SKM-1 (cell line): ENCODE data around the gene MYCBPAP.

ENCODE experiments used
- DNase-seq: peaks from one replicate; lab custom pipeline; 2025; ENCODE audit not compliant: unreplicated experiment; lab: John Stamatoyannopoulos, UW

The MYCBPAP gene

GRCh38 chr17:50536683-50537646 is 28.7 kb downstream of the MYCBPAP start:
- peak; percentile 32 for DNase-seq

GRCh38 chr17:50537721-50538548 is 29.7 kb downstream of the MYCBPAP start:
- no peak for DNase-seq

- DNase-seq: no peak
Measured at GRCh38 chr17:50538549-50539410, 30.5 kb downstream of the MYCBPAP start.

GRCh38 chr17:50539762-50540559 is 31.7 kb downstream of the MYCBPAP start:
- DNase-seq: no peak

GRCh38 chr17:50540560-50541401 is 32.5 kb downstream of the MYCBPAP start:
- no peak for DNase-seq

- DNase-seq: no peak
Measured at GRCh38 chr17:50541402-50541715, 33.1 kb downstream of the MYCBPAP start.

GRCh38 chr17:50541716-50542688 is 33.8 kb downstream of the MYCBPAP start:
- DNase-seq: peak; percentile 51

GRCh38 chr17:50542795-50543774 is 34.8 kb downstream of the MYCBPAP start:
- DNase-seq: no peak

GRCh38 chr17:50544516-50544915 is 36.3 kb downstream of the MYCBPAP start:
- DNase-seq: no peak

- DNase-seq: no peak
Measured at GRCh38 chr17:50545311-50545710, 37.1 kb downstream of the MYCBPAP start.

- DNase-seq: no peak
Measured at GRCh38 chr17:50546701-50547034, 38.4 kb downstream of the MYCBPAP start.

- peak; percentile 84 for DNase-seq
Measured at GRCh38 chr17:50547035-50547735, 38.9 kb downstream of the MYCBPAP start, which contains the start of gene SPATA20. Gene SPATA20 (plus strand): TSS chr17:50547174. CDS start chr17:50547209, 35 bp downstream.

- DNase-seq: no peak
Measured at GRCh38 chr17:50547736-50548083, 39.5 kb downstream of the MYCBPAP start.

GRCh38 chr17:50548831-50549230 is 40.6 kb downstream of the MYCBPAP start:
- no peak for DNase-seq

- DNase-seq: no peak
Measured at GRCh38 chr17:50549256-50549941, 41.2 kb downstream of the MYCBPAP start.

GRCh38 chr17:50549969-50550368 is 41.7 kb downstream of the MYCBPAP start:
- no peak for DNase-seq
